GM19467 (cell line): ENCODE data around the gene CEP20.
"Not testable (repeated sequence)": the region's sequence is repeated elsewhere in the genome, so short reads cannot be mapped to it uniquely, and the experiment has no call there.

Source experiments
- ATAC-seq: cut with Tn5 transposase; IDR thresholded peaks from one replicate; pipeline ENCODE4 v1.9.1; 2021; ENCODE audit warnings: mild to moderate bottlenecking, moderate library complexity; ENCODE audit not compliant: unreplicated experiment

The CEP20 gene

GRCh38 chr16:15888072-15888976 is at the start of gene CEP20:
Gene CEP20, minus strand, starts transcription at chr16:15888603. Its CDS starts 18 bp downstream, at chr16:15888585.
- peak; percentile 96 for ATAC-seq

- ATAC-seq = not testable (repeated sequence)
Measured at GRCh38 chr16:15936809-15937208, 48.4 kb upstream of the CEP20 start.

DNA sequence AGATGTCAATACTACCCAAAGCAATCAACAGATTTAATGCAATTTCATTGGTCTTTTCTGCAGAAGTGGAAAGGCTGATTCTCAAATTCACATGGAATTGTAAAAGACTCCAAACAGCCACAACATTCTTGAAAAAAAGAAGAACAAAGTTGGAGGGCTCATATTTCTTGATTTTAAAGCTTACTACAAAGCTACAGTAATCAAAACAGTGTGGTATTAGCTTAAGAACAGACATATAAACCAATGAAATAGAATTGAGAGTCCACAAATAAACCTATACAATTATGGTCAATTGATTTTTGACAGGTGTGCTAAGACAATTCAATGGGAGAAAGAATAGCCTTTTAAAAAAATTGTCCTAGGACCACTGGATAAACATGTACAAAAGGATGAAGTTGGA is 46.6 kb upstream of the CEP20 start:
- ATAC-seq = no peak

GRCh38 chr16:15933781-15934180 is 45.4 kb upstream of the CEP20 start:
- no peak for ATAC-seq

GRCh38 chr16:15932939-15933338 is 44.5 kb upstream of the CEP20 start:
- ATAC-seq = no peak

DNA sequence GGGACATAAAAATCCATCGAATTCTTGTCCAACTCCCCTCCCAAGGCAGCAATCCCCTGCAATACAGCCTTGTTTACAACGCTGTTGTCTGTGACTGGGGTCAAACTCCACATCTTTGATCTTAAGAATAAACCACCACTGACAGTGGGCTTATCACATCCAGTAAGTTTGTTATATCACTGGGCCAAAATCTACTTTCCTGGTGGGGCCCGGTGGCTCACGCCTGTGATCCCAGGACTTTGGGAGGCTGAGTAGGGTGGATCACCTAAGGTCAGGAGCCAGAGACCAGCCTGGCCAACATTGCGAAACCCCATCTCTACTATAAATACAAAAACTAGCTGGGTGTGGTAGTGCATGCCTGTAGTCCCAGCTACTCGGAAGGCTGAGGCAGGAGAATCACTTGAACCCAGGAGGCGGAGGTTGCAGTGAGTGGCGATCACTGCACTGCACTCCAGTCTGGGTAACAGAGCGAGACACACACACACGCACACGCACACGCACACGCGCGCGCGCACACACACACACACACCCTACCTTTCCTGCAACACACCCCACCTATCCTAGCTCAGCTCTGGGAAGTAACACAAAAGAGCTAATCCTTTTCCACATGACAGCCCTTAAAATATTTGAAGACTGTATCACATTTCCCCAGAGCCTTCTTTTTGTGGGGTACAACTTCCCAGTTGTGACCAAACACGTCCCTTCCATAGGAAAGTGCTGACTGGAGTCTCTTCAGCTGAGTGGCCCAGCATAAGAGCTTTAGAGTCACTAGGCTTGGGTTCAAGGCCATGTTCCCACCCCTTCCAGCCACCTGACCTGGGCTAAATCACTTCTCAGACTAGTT is 40.1 kb upstream of the CEP20 start:
- no peak for ATAC-seq

DNA sequence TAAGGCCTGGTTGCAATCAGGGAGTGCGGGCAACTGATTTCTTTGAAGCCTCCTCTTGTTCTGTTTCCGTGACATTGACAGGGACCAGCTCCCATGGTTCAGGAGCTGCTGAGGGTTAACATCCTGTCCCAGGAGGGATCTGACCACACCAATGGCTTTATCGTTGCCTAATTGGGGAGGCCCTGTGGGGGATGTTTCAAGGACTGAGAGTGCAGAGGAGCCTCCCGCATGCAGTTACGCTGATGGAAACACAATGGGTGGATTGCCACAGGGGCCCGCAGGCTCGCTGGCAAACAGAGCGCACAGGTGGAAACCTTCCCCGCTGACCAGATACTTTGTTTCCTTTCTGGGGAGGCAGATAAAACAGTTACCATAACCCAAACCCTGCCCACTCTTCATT is 37.2 kb upstream of the CEP20 start:
- ATAC-seq = no peak

- ATAC-seq = no peak
Measured at GRCh38 chr16:15924996-15925395, 36.6 kb upstream of the CEP20 start.

GRCh38 chr16:15919331-15919730 is 30.9 kb upstream of the CEP20 start:
- no peak for ATAC-seq

GRCh38 chr16:15918314-15918713 is 29.9 kb upstream of the CEP20 start:
- not testable (repeated sequence) for ATAC-seq

DNA sequence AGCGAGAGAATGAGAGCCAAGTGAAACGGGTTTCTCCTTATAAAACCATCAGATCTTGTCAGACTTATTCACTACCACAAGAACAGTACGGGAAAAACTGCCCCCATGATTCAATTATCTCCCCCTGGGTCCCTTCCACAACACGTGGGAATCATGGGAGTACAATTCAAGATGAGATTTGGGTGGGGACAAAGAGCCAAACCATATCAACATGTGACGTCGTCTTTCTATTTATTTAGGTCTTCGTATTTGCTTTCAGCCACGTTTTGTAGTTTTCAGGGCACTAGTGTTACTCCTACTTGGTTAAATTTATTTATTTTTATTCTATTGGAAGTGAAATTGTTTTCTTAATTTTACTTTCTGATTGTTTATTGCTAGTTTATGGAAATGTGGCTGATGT is 27.9 kb upstream of the CEP20 start:
- no peak for ATAC-seq

GRCh38 chr16:15915555-15916081 is 27.2 kb upstream of the CEP20 start:
- no peak for ATAC-seq

DNA sequence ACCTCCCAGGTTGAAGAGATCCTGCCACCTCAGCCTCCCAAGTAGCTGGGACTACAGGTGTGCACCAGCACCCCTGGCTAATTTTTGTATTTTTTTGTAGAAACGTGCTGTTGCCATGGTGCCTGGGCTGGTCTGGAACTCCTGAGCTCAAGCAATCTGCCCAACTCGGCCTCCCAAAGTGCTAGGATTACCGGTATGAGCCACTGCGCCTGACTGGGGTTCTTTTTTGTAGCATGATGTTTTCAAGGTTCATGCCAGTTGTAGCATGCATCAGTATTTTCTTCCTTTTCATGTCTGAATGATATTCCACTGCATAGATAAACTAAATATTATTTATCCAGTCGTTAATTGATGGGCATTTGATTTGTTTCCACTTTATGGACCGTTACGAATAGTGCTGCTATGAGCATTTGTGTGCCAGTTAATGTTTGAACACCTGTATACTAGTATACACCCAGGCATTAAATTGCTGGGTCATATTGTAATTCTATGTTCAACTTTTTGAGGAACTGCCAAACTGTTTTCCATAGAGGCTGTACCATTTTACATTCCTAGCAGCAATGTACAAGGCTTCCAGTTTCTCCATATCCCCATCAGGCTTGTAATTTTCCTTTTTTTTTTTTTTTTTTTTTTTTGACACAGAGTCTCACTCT is 24.8 kb upstream of the CEP20 start:
- ATAC-seq = no peak

DNA sequence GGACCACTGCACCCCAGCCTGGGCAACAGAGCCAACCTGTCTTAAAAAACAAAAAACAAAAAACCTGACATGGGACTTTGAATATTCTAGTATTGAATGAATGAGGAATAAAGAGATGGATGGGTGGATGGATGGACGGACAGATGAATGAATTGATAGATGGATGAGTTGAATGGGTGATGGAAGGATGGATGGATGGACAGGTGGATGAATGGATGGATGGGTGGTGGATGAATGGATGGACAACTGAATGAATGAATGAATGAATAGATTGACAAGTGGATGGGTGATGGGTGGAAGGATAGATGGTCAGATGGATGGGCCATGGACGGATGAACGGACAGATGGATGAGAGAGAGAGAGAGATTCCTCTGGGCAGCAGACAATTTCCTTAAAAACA is 22.8 kb upstream of the CEP20 start:
- no peak for ATAC-seq

DNA sequence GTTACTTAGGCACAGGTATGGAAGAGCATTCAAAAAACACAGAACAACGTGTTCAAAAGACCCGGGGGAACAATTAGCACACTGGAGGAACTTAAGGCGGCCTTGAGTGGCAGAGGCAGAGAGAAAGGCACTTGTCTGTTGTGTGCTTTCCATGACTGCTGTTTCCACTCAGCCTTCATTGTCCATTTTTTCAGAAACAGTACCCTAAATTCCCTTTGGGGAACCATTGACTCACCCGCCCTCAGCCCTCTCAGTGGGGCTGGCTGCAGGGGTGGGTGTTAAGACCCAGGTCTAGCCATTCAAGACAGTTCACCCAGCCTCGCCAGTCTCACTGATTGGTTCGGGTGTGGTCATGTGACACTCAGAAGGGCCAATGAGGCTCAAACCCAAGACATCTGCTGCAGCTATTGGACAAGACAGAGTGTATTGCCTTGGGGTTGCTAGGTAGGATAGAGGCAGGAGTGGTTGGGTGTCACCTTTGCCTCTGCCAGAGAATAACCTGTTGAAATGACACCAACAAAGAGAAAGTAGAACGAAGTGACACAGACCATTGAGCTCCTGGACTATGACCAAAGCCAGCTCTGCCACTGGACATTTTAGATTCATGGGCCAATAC is 19.6 kb upstream of the CEP20 start:
- ATAC-seq = peak; percentile 96

DNA sequence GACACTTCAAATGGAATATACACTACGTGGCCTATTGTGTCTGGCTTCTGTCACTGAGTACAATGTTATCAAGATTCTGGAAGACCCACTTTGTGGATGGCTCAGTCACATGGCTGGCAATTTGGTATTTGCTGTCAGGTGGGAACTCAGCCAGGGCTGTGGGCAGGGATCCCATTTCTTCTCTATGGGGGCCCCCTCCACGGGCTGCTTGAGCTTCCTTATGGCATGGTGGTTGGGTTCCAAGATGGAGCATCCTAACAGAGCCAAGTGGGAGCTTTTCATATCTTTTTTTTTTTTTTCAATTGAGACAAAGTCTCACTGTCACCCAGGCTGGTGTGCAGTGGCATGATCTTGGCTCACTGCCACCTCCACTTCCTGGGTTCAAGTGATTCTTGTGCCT is 18.0 kb upstream of the CEP20 start:
- no peak for ATAC-seq

DNA sequence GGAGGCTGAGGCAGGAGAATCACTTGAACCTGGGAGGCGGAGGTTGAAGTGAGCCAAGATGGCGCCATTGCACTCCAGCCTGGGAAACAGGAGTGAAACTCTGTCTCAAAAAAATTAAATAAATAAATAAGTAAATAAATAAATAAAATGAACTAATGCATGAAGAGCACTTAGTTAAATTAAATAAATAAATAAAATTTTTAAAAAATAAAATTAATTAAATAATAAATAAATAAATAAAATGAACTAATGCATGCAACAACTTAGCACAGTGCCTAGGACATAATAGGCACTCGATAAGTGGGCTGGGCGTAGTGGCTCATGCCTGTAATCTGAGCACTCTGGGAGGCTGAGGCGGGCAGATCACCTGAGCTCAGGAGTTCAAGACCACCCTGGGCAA is 15.6 kb upstream of the CEP20 start:
- no peak for ATAC-seq

- ATAC-seq = no peak
Measured at GRCh38 chr16:15900901-15901500, 12.6 kb upstream of the CEP20 start.

DNA sequence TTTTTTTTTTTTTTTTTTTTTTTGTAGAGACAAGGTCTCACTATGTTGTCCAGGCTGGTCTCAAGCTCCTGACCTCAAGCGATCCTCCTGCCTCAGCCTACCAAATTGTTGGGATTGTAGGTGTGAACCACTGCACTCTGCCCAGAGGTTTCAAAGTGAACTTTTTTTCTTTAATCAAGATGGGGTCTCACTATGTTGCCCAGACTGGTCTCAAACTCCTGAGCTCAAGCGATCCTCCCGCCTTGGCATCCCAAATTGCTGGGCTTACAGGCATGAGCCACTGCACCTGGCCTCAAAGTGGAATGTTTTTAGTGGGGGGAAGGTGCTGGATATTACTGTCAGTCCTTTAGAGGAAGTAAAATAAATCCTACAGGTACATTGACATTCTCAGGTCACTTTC is 12.0 kb upstream of the CEP20 start:
- no peak for ATAC-seq

DNA sequence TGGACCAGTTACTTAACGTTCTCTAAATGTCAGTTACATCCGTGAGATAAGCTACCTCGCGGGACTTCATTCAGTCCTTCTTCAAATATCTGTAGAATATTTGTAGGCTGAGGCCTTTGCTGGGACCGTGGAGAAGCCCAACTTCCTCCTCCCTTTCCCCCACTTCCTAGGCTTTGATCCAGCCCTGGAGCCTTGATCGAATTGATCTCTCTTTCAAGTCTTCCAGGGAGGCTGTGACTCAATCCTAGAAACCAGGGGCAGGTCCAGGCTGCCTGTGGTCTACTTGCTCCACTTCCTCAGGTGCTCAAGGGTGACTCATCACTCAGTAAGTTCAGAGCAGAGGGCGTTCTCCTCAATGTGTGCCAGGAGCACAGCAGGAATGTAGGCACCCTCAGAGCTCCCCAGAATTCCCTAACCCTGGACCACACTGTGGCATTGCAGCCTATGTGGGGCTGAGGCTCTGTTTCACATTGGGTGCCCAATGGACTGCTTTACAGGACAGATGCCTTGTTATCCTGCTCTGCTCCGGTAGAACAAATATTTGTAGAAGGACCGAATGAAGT is 11.2 kb upstream of the CEP20 start:
- ATAC-seq = peak; percentile 48
